Activated CD4-positive, alpha-beta T cell treated with anti-CD3 and anti-CD28 coated beads for 4 hours (primary cell): ENCODE data around the gene GFY.
A peak's percentile ranks its signal among the peaks of the same experiment; 100 is the strongest.

Source experiments
- DNase-seq, 2 donors: peaks; one replicate each; pipeline ENCODE4 v3.0.0-alpha.2; 2020

Gene GFY

GRCh38 chr19:49473868-49474541, 48.8 kb downstream of the GFY start, which contains the start of gene FLT3LG:
FLT3LG (plus strand) TSS chr19:49474215; CDS start chr19:49474640, 425 bp downstream.
- DNase-seq, result peak; percentile 89 to 91

GRCh38 chr19:49474542-49474924, 49.3 kb downstream of the GFY start:
- DNase-seq, result no peak

- DNase-seq, result no peak
Measured at GRCh38 chr19:49475191-49475917, 50.2 kb downstream of the GFY start.

GRCh38 chr19:49475995-49476880, 51.0 kb downstream of the GFY start:
- DNase-seq, result peak; percentile 63 to 64
